Amygdala (tissue), 56 donors: Measurements from ENCODE around the gene CLUH.

Experiments used
- DNase-seq, 56 donors: peaks; one replicate each; lab custom pipeline; 2025; lab: John Stamatoyannopoulos, UW

Gene CLUH

GRCh38 chr17:2647957-2648356 is 63.6 kb downstream of the CLUH start:
- DNase-seq, result no peak

- no peak for DNase-seq
Measured at GRCh38 chr17:2644971-2645370, 66.6 kb downstream of the CLUH start.
